Parathyroid adenoma (tissue), 2 donors: ENCODE results near the gene CARD10.

Experiments
- H2AFZ ChIP-seq: fragments of 300-600 bp; sonication (generic); one replicate; pipeline ENCODE4 v1.7.0; 2017; ENCODE audit warnings: antibody characterized with exemption, mild to moderate bottlenecking
- H3K27ac ChIP-seq: fragments of 300-600 bp; sonication (generic); one replicate; pipeline ENCODE4 v1.7.0; 2017
- H3K27me3 ChIP-seq: fragments of 300-600 bp; sonication (generic); one replicate; pipeline ENCODE4 v1.7.0; 2017; ENCODE audit warnings: low read length; ENCODE audit not compliant: control insufficient read depth, insufficient read depth
- H3K36me3 ChIP-seq: fragments of 300-600 bp; sonication (generic); one replicate; pipeline ENCODE4 v1.7.0; 2017; ENCODE audit warnings: low read length; ENCODE audit not compliant: control insufficient read depth, insufficient read depth
- H3K4me1 ChIP-seq: fragments of 300-600 bp; sonication (generic); one replicate; pipeline ENCODE4 v1.7.0; 2017; ENCODE audit warnings: control low read depth
- H3K4me2 ChIP-seq: fragments of 300-600 bp; sonication (generic); one replicate; pipeline ENCODE4 v1.7.0; 2017; ENCODE audit warnings: low read length
- H3K4me3 ChIP-seq: fragments of 300-600 bp; sonication (generic); one replicate; pipeline ENCODE4 v1.7.0; 2017; ENCODE audit warnings: low read depth, low read length
- H3K79me2 ChIP-seq: fragments of 300-600 bp; sonication (generic); one replicate; pipeline ENCODE4 v1.7.0; 2017; ENCODE audit warnings: control low read depth
- H3K9ac ChIP-seq: fragments of 300-600 bp; sonication (generic); one replicate; pipeline ENCODE4 v1.7.0; 2017; ENCODE audit warnings: mild to moderate bottlenecking
- H3K9me3 ChIP-seq: fragments of 300-600 bp; sonication (generic); one replicate; pipeline ENCODE4 v1.7.0; 2017; ENCODE audit warnings: low read length; ENCODE audit not compliant: control insufficient read depth
- TF ChIP-seq, protein P1 (sequence below): fragments of 300-600 bp; sonication (generic); IDR thresholded peaks from one replicate; pipeline ENCODE4 v1.7.0; 2017; ENCODE audit warnings: antibody characterized with exemption, mild to moderate bottlenecking
- donor health status: primary hyperparathyroidism.

CARD10 gene

DNA sequence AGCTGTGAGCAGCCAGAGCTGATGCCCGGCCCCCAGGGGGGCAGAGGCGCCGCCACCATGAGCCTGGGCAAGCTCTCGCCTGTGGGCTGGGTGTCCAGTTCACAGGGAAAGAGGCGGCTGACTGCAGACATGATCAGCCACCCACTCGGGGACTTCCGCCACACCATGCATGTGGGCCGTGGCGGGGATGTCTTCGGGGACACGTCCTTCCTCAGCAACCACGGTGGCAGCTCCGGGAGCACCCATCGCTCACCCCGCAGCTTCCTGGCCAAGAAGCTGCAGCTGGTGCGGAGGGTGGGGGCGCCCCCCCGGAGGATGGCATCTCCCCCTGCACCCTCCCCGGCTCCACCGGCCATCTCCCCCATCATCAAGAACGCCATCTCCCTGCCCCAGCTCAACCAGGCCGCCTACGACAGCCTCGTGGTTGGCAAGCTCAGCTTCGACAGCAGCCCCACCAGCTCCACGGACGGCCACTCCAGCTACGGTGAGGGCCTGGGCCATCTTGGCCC is 47.2 kb upstream of the CARD10 start:
- TF ChIP-seq, protein P1, sequence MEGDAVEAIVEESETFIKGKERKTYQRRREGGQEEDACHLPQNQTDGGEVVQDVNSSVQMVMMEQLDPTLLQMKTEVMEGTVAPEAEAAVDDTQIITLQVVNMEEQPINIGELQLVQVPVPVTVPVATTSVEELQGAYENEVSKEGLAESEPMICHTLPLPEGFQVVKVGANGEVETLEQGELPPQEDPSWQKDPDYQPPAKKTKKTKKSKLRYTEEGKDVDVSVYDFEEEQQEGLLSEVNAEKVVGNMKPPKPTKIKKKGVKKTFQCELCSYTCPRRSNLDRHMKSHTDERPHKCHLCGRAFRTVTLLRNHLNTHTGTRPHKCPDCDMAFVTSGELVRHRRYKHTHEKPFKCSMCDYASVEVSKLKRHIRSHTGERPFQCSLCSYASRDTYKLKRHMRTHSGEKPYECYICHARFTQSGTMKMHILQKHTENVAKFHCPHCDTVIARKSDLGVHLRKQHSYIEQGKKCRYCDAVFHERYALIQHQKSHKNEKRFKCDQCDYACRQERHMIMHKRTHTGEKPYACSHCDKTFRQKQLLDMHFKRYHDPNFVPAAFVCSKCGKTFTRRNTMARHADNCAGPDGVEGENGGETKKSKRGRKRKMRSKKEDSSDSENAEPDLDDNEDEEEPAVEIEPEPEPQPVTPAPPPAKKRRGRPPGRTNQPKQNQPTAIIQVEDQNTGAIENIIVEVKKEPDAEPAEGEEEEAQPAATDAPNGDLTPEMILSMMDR = no peak
- Histone ChIP-seq H3K4me1 (peaks cover 13% of the 10 kb centered on the region), H3K27ac (no peak overlapping the region)

DNA sequence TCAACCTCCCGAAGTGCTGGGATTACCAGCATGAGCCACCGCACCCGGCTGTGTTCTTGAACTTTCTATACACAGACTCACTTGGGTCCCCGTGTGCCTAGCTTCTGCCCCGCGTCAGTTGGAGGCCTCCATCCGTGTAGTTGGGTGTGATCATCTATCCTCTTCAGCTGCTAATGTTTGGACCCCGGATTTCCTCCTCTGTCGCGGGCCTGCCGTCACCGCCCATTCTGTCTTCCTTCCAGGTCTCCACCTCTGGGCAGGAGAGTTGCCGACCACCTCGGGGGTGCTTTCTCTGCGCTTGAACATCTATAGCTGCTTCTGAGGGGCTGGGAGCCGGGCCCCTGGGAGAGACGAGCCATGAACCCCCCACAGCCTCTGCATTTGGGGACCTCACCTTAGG is 46.6 kb upstream of the CARD10 start:
- no peak overlapping the region for H3K4me2 ChIP-seq
- TF ChIP-seq, protein P1 = no peak
- no peaks in the 10 kb centered on the region for H3K9me3 ChIP-seq
- H3K36me3 ChIP-seq = no peaks in the 10 kb centered on the region
- H3K79me2 ChIP-seq = peaks cover 8% of the 10 kb centered on the region
- H2AFZ ChIP-seq = no peak overlapping the region
- H3K4me1 ChIP-seq = peaks cover 13% of the 10 kb centered on the region
- H3K4me3 ChIP-seq = no peak overlapping the region
- H3K9ac ChIP-seq = no peak overlapping the region
- no peak overlapping the region for H3K27ac ChIP-seq
- no peaks in the 10 kb centered on the region for H3K27me3 ChIP-seq

More for the DNA sequence above, 47.2 kb upstream of the CARD10 start:
- no peaks in the 10 kb centered on the region for H3K9me3 ChIP-seq
- H2AFZ ChIP-seq = no peak overlapping the region
- H3K36me3 ChIP-seq = no peaks in the 10 kb centered on the region
- H3K4me3 ChIP-seq = no peak overlapping the region
- H3K79me2 ChIP-seq = peaks cover 8% of the 10 kb centered on the region
- no peak overlapping the region for H3K9ac ChIP-seq
- H3K4me2 ChIP-seq = no peak overlapping the region
- H3K27me3 ChIP-seq = no peaks in the 10 kb centered on the region

- H3K9ac ChIP-seq = no peak overlapping the region
- H3K79me2 ChIP-seq = peaks cover 8% of the 10 kb centered on the region
- peak overlapping the region; percentile 33 for H3K4me2 ChIP-seq
- no peaks in the 10 kb centered on the region for H3K27me3 ChIP-seq
- H3K4me3 ChIP-seq = no peak overlapping the region
- peak overlapping the region; percentile 22 for H3K27ac ChIP-seq
- peaks cover 10% of the 10 kb centered on the region for H3K4me1 ChIP-seq
- H3K9me3 ChIP-seq = no peaks in the 10 kb centered on the region
- H2AFZ ChIP-seq = no peak overlapping the region
- TF ChIP-seq, protein P1 = no peak
- no peaks in the 10 kb centered on the region for H3K36me3 ChIP-seq
Measured at GRCh38 chr22:37564111-37564711, 45.0 kb upstream of the CARD10 start.

- Histone ChIP-seq H3K4me3 (no peak overlapping the region), H3K79me2 (peaks cover 8% of the 10 kb centered on the region), H3K4me2 (peak overlapping the region; percentile 33), H3K9me3 (no peaks in the 10 kb centered on the region), H2AFZ (no peak overlapping the region), H3K36me3 (no peaks in the 10 kb centered on the region), H3K9ac (no peak overlapping the region), H3K27me3 (no peaks in the 10 kb centered on the region), H3K4me1 (peaks cover 10% of the 10 kb centered on the region), H3K27ac (peak overlapping the region; percentile 22)
- TF ChIP-seq, protein P1 = no peak
Measured at GRCh38 chr22:37563153-37564081, 44.2 kb upstream of the CARD10 start.
